Peyer's patch (tissue), 4 donors: Measurements from ENCODE around the gene POU6F1. TPM values are rescaled to one million over a fixed set of nuclear protein-coding genes. Genes with fewer than 3 reads are reported as not detected.

Source experiments
- DNase-seq, 3 donors: peaks; one replicate each; pipeline ENCODE4 v3.0.0-alpha.2; 2017 to 2019
- H3K27ac ChIP-seq, 4 donors: fragments of 200-600 bp; sonication (generic); one replicate each; pipeline ENCODE4 v1.5.1; 2016 to 2019
- H3K27me3 ChIP-seq, 2 donors: fragments of 200-600 bp; sonication (generic); one replicate each; pipeline ENCODE4 v1.5.1; 2019
- H3K36me3 ChIP-seq, 3 donors: fragments of 200-600 bp; sonication (generic); one replicate each; pipeline ENCODE4 v1.5.1; 2016 to 2019
- H3K4me1 ChIP-seq, 4 donors: fragments of 200-600 bp; sonication (generic); one replicate each; pipeline ENCODE4 v1.5.1; 2016 to 2019
- H3K4me3 ChIP-seq, 4 donors: fragments of 200-600 bp; sonication (generic); 1 replicate in 3 of 4; 2 replicates in 1 of 4; pipeline ENCODE4 v1.5.1; 2016 to 2019; ENCODE audit warnings: mild to moderate bottlenecking in 1 of 4
- H3K9me3 ChIP-seq, 4 donors: fragments of 200-600 bp; sonication (generic); one replicate each; pipeline ENCODE4 v1.5.1; 2016 to 2019; ENCODE audit warnings: mild to moderate bottlenecking in 1 of 4
- CTCF ChIP-seq, 6 experiments: fragments of 450-650 bp in 4 of 6; fragments of 200-600 bp in 2 of 6; sonication (generic) in 1 of 6; IDR thresholded peaks; one replicate each; pipeline ENCODE4 v1.5.1; 2017 to 2019; ENCODE audit warnings: antibody characterized with exemption in 6 of 6, mild to moderate bottlenecking in 3 of 6, moderate library complexity in 1 of 6
- POLR2A ChIP-seq, 2 donors: fragments of 450-650 bp; IDR thresholded peaks; one replicate each; pipeline ENCODE4 v1.5.1; 2017; ENCODE audit warnings: antibody characterized with exemption in 2 of 2, mild to moderate bottlenecking in 2 of 2, moderate library complexity in 2 of 2
- total RNA-seq, 4 donors: library from RNA; depleted of rRNA; stranded (reverse); fragments of >200 nt; gene quantifications; one replicate each; pipeline ENCODE4 v1.1.0, GENCODE V29; 2016

Gene POU6F1
- total RNA-seq, 4 donors from 2014 or later = 1.4 to 19.8 (median 6.6) TPM

DNA sequence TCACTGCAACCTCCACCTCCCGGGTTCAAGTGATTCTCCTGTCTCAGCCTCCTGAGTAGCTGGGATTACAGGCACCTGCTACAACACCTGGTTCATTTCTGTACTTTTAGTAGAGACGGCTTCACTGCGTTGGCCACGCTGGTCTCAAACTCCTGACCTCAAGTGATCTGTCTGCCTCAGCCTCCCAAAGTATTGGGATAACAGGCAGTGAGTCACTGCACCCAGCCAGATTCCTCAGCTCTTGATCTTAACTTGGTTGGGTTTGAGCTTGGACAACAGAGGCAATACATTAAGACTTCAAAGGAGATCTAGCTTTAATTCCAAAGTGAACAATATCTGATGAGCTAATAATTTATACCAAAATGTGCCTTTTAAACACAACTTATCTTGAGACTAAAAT is 26.4 kb upstream of the POU6F1 start:
- Histone ChIP-seq H3K27me3 (no peaks in the 10 kb centered on the region), H3K27ac (no peak overlapping the region), H3K36me3 (peaks cover 0 to 44% (median 0%) of the 10 kb centered on the region in 3 donors), H3K9me3 (no peaks in the 10 kb centered on the region), H3K4me3 (no peak overlapping the region), H3K4me1 (peaks cover 0 to 36% (median 0%) of the 10 kb centered on the region in 4 donors)
- DNase-seq = no peak
- no peak for TF ChIP-seq CTCF (IDR thresholded peaks at IDR 0.05)
- no peak for TF ChIP-seq POLR2A (IDR thresholded peaks at IDR 0.05)

- H3K4me3 ChIP-seq = no peak overlapping the region
- H3K36me3 ChIP-seq = peaks cover 0 to 44% (median 0%) of the 10 kb centered on the region in 3 donors
- no peak overlapping the region for H3K27ac ChIP-seq
- DNase-seq = no peak
- peaks cover 0 to 38% (median 0%) of the 10 kb centered on the region in 4 donors for H3K4me1 ChIP-seq
- no peaks in the 10 kb centered on the region for H3K27me3 ChIP-seq
- TF ChIP-seq CTCF (IDR thresholded peaks at IDR 0.05) = no peak
- TF ChIP-seq POLR2A (IDR thresholded peaks at IDR 0.05) = no peak
- H3K9me3 ChIP-seq = no peaks in the 10 kb centered on the region
These were observed 25.0 kb upstream of the POU6F1 start for GRCh38 chr12:51242876-51243275.

- Histone ChIP-seq H3K4me3 (no peak overlapping the region), H3K9me3 (no peaks in the 10 kb centered on the region), H3K27me3 (no peaks in the 10 kb centered on the region), H3K36me3 (peaks cover 0 to 44% (median 0%) of the 10 kb centered on the region in 3 donors), H3K27ac (no peak overlapping the region), H3K4me1 (peaks cover 0 to 32% (median 0%) of the 10 kb centered on the region in 4 donors)
- no peak for DNase-seq
- TF ChIP-seq CTCF (IDR thresholded peaks at IDR 0.05) (no peak), POLR2A (IDR thresholded peaks at IDR 0.05) (no peak)
These were observed 24.3 kb upstream of the POU6F1 start for GRCh38 chr12:51242120-51242519.

- Histone ChIP-seq H3K36me3 (peaks cover 0 to 44% (median 0%) of the 10 kb centered on the region in 3 donors), H3K4me3 (no peak overlapping the region), H3K27ac (no peak overlapping the region), H3K4me1 (peaks cover 0 to 28% (median 0%) of the 10 kb centered on the region in 4 donors), H3K9me3 (no peaks in the 10 kb centered on the region), H3K27me3 (no peaks in the 10 kb centered on the region)
- no peak for DNase-seq
- TF ChIP-seq POLR2A (IDR thresholded peaks at IDR 0.05) (no peak), CTCF (IDR thresholded peaks at IDR 0.05) (no peak)
These were observed 23.1 kb upstream of the POU6F1 start for GRCh38 chr12:51240971-51241370.

DNA sequence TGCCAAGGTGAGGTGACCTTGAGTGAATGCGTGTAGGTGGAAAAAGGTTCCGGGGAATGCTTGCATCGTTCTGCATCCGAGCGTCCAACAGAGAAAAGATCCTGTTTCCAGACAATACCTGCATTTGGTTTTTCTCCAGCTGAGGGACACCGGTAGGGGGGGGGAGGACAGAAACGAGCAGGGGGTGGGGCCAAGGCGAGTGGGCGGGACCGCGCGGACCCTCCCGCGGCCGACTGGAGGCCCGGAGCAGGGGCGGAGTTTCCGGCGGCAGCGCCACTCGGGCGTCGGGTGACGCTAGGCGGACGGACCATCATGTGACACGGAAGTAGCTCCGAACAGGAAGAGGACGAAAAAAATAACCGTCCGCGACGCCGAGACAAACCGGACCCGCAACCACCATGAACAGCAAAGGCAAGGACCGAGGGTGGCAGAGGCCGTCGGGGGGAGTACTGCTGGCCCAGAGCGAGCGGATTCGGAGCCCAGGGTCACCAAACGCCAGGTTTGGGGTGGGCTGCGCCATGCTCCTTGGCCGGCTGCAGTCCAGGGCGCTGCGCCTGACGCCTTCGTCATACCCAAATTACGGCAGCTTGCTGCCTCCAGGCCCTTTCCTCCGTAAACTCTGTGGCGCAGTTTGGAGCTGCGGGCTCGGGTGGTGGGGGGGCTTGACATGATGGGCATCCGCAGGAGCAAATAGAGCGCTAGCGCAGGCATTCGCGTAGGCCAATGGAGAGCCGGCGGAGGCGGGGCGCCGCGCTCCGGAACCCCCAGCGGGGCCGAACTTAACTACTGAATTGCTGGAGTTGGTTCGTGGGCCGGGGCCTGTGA is 20.9 kb upstream of the POU6F1 start, which contains the start of gene DAZAP2:
TSS of gene DAZAP2 (plus strand) at position 317 of the 825 bp plus-strand sequence. CDS start at position 399, 82 bp downstream.
- TF ChIP-seq POLR2A (IDR thresholded peaks at IDR 0.05) (peak; percentile 92 to 95), CTCF (IDR thresholded peaks at IDR 0.05) (peak in 3 of 6 experiments; percentile 21 to 47 (median 29))
- Histone ChIP-seq H3K27ac (peak within 1 kb of the TSS; percentile 99 to 100 (median 100)), H3K4me1 (peaks cover 0 to 22% (median 0%) of the 10 kb centered on the region in 4 donors), H3K27me3 (no peaks in the 10 kb centered on the region), H3K9me3 (no peaks in the 10 kb centered on the region), H3K36me3 (peaks cover 0 to 35% (median 0%) of the 10 kb centered on the region in 3 donors), H3K4me3 (peak within 1 kb of the TSS; percentile 83 to 100 (median 93))
- DNase-seq = peak; percentile 97 to 99 (median 98)
